SK-N-SH treated with all-trans-retinoic acid at 6 μM for 48 hours (cell line): ENCODE results near the gene MYH7B.

Source experiments
- ATAC-seq: fragments of 200-7000 bp; cut with Tn5 transposase; 3 replicates; pipeline ENCODE4 v1.9.1; 2020; ENCODE audit warnings: mild to moderate bottlenecking, moderate library complexity
- ARNTL ChIP-seq: fragments of 450-650 bp; formaldehyde crosslinking; IDR thresholded peaks from 2 replicates; pipeline ENCODE4 v1.5.0; 2020; ENCODE audit warnings: low read depth, mild to moderate bottlenecking, moderate library complexity, borderline replicate concordance
- BACH2 ChIP-seq: fragments of 250-450 bp; sonication (Bioruptor Pico); IDR thresholded peaks from 2 replicates; pipeline ENCODE4 v1.9.0; 2021; ENCODE audit warnings: mild to moderate bottlenecking, borderline replicate concordance
- CSDC2 ChIP-seq: fragments of 250-450 bp; sonication (Bioruptor Pico); IDR thresholded peaks from 2 replicates; pipeline ENCODE4 v1.5.0; 2020; ENCODE audit warnings: mild to moderate bottlenecking, moderate library complexity
- ESRRG ChIP-seq: fragments of 250-450 bp; sonication (Bioruptor Pico); IDR thresholded peaks from 2 replicates; pipeline ENCODE4 v1.6.1; 2021; ENCODE audit warnings: mild to moderate bottlenecking
- GLIS3 ChIP-seq: fragments of 250-450 bp; sonication (Bioruptor Pico); IDR thresholded peaks from 2 replicates; pipeline ENCODE4 v1.5.0; 2020; ENCODE audit warnings: mild to moderate bottlenecking, moderate library complexity
- ISL1 ChIP-seq: fragments of 250-450 bp; sonication (Bioruptor Pico); IDR thresholded peaks from 2 replicates; pipeline ENCODE4 v2.1.2; 2022; ENCODE audit warnings: mild to moderate bottlenecking, moderate library complexity
- OSR1 ChIP-seq: fragments of 250-450 bp; sonication (Bioruptor Pico); IDR thresholded peaks from 2 replicates; pipeline ENCODE4 v1.8.0; 2022; ENCODE audit warnings: moderate library complexity, mild to moderate bottlenecking, inconsistent platforms
- PATZ1 ChIP-seq: fragments of 250-450 bp; sonication (Bioruptor Pico); IDR thresholded peaks from 2 replicates; pipeline ENCODE4 v1.8.0; 2020; ENCODE audit warnings: mild to moderate bottlenecking, moderate library complexity, borderline replicate concordance
- POU6F1 ChIP-seq: fragments of 250-450 bp; sonication (Bioruptor Pico); IDR thresholded peaks from 2 replicates; pipeline ENCODE4 v1.8.0; 2021; ENCODE audit warnings: low read depth, mild to moderate bottlenecking, moderate library complexity, borderline replicate concordance
- PPARA ChIP-seq: fragments of 250-450 bp; sonication (Bioruptor Pico); IDR thresholded peaks from 2 replicates; pipeline ENCODE4 v1.5.0; 2020; ENCODE audit warnings: mild to moderate bottlenecking, borderline replicate concordance
- RARB ChIP-seq: fragments of 250-450 bp; sonication (Bioruptor Pico); IDR thresholded peaks from 2 replicates; pipeline ENCODE4 v1.8.0; 2021; ENCODE audit warnings: mild to moderate bottlenecking, moderate library complexity
- SNAI2 ChIP-seq: fragments of 250-450 bp; sonication (Bioruptor Pico); IDR thresholded peaks from 2 replicates; pipeline ENCODE4 v1.5.0; 2020; ENCODE audit warnings: mild to moderate bottlenecking, moderate library complexity
- TCF4 ChIP-seq: fragments of 250-450 bp; sonication (Bioruptor Pico); IDR thresholded peaks from 2 replicates; pipeline ENCODE4 v1.8.0; 2021; ENCODE audit warnings: mild to moderate bottlenecking, moderate library complexity, borderline replicate concordance
- TOX ChIP-seq: fragments of 250-450 bp; sonication (Bioruptor Pico); IDR thresholded peaks from 2 replicates; pipeline ENCODE4 v1.8.0; 2021; ENCODE audit warnings: mild to moderate bottlenecking, moderate library complexity, borderline replicate concordance
- ZC3H10 ChIP-seq: fragments of 250-450 bp; sonication (Bioruptor Pico); IDR thresholded peaks from 2 replicates; pipeline ENCODE4 v1.5.1; 2021; ENCODE audit warnings: mild to moderate bottlenecking, moderate library complexity
- ZFP3 ChIP-seq: fragments of 250-450 bp; sonication (Bioruptor Pico); IDR thresholded peaks from 2 replicates; pipeline ENCODE4 v1.5.0; 2020; ENCODE audit warnings: mild to moderate bottlenecking, moderate library complexity
- ZFP30 ChIP-seq: fragments of 450-650 bp; formaldehyde crosslinking; IDR thresholded peaks from 2 replicates; pipeline ENCODE4 v1.5.0; 2022; ENCODE audit warnings: mild to moderate bottlenecking, moderate library complexity
- ZNF565 ChIP-seq: fragments of 450-650 bp; formaldehyde crosslinking; conservative IDR thresholded peaks from 2 replicates; pipeline ENCODE4 v1.5.0; 2020; ENCODE audit warnings: low read depth, mild to moderate bottlenecking, moderate library complexity
- ZNF70 ChIP-seq: fragments of 450-650 bp; formaldehyde crosslinking; IDR thresholded peaks from 2 replicates; pipeline ENCODE4 v1.5.0; 2020; ENCODE audit warnings: mild to moderate bottlenecking, moderate library complexity
- TF ChIP-seq, protein P1 (sequence below): fragments of 250-450 bp; sonication (Bioruptor Pico); IDR thresholded peaks from 2 replicates; pipeline ENCODE4 v1.5.1; 2020; ENCODE audit warnings: low read depth, mild to moderate bottlenecking, moderate library complexity
- TF ChIP-seq, protein P2 (sequence below): fragments of 250-450 bp; sonication (Bioruptor Pico); IDR thresholded peaks from 2 replicates; pipeline ENCODE4 v1.5.1; 2021; ENCODE audit warnings: mild to moderate bottlenecking, moderate library complexity
- TF ChIP-seq, protein P3 (sequence below): fragments of 250-450 bp; sonication (Bioruptor Pico); IDR thresholded peaks from 2 replicates; pipeline ENCODE4 v1.5.0; 2020; ENCODE audit warnings: mild to moderate bottlenecking, moderate library complexity

MYH7B gene

DNA sequence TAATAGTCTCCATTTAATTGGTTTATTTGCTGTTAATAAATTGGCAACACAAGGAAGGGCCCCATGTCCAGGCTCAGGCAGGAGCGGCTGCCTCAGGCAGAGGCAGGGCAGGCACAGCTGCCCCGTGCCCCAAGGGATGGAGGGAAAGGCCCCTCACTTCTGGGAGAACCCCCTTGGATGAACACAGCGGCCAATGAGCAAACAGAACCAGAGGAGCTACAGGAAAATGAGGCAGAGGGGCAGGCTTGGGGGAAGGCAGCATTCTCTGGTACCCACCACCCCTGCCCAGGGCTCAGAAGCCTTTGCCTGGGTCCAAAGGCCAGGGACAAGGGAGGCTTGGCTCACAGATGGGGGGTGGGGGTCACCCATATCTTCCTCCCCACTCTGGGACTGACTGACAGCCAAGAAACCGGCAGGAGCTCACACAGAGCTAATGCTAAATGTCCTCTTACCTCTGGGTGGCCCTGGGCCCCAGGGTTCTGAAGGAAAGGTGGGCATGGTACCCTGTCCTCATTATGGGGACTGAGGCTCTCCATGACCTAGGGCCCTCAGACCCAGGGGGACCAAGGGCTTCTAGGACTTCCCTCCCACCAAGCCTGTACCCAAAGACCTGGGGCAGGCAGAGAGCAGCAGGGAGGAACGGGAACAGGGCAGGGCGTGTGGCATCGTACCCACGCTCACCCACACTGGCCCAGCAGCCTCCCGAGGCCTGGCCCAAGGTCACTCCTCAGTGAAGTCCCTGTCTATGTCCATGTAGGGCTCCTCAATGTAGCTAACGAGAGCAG, 47.0 kb downstream of the MYH7B start:
- TF ChIP-seq ZFP30 (CRISPR knock-in tag) (no peak), PATZ1 (no peak), ARNTL (CRISPR knock-in tag) (no peak), TOX (CRISPR knock-in tag) (no peak), TCF4 (no peak), SNAI2 (CRISPR knock-in tag) (no peak), GLIS3 (CRISPR knock-in tag) (no peak), ZFP3 (no peak), ESRRG (CRISPR knock-in tag) (no peak), BACH2 (CRISPR knock-in tag) (no peak), ISL1 (CRISPR knock-in tag) (no peak)
- TF ChIP-seq, protein P1, sequence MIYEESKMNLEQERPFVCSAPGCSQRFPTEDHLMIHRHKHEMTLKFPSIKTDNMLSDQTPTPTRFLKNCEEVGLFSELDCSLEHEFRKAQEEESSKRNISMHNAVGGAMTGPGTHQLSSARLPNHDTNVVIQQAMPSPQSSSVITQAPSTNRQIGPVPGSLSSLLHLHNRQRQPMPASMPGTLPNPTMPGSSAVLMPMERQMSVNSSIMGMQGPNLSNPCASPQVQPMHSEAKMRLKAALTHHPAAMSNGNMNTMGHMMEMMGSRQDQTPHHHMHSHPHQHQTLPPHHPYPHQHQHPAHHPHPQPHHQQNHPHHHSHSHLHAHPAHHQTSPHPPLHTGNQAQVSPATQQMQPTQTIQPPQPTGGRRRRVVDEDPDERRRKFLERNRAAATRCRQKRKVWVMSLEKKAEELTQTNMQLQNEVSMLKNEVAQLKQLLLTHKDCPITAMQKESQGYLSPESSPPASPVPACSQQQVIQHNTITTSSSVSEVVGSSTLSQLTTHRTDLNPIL (CRISPR knock-in tag) = no peak
- TF ChIP-seq, protein P2, sequence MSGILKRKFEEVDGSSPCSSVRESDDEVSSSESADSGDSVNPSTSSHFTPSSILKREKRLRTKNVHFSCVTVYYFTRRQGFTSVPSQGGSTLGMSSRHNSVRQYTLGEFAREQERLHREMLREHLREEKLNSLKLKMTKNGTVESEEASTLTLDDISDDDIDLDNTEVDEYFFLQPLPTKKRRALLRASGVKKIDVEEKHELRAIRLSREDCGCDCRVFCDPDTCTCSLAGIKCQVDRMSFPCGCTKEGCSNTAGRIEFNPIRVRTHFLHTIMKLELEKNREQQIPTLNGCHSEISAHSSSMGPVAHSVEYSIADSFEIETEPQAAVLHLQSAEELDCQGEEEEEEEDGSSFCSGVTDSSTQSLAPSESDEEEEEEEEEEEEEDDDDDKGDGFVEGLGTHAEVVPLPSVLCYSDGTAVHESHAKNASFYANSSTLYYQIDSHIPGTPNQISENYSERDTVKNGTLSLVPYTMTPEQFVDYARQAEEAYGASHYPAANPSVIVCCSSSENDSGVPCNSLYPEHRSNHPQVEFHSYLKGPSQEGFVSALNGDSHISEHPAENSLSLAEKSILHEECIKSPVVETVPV (CRISPR knock-in tag) = no peak
- no peak for ATAC-seq

GRCh38 chr20:35003211-35004031, 47.8 kb downstream of the MYH7B start:
- ATAC-seq = no peak
- TF ChIP-seq RARB (CRISPR knock-in tag) = no peak
- no peak for TF ChIP-seq CSDC2 (CRISPR knock-in tag)
- no peak for TF ChIP-seq ZNF70 (CRISPR knock-in tag)
- TF ChIP-seq PPARA (CRISPR knock-in tag) = no peak
- no peak for TF ChIP-seq BACH2 (CRISPR knock-in tag)
- TF ChIP-seq POU6F1 (CRISPR knock-in tag) = no peak
- TF ChIP-seq, protein P1 (CRISPR knock-in tag) = no peak
- TF ChIP-seq ZNF565 = no peak
- no peak for TF ChIP-seq ISL1 (CRISPR knock-in tag)
- TF ChIP-seq GLIS3 (CRISPR knock-in tag) = no peak
- TF ChIP-seq, protein P2 (CRISPR knock-in tag) = no peak
- TF ChIP-seq PATZ1 = no peak
- TF ChIP-seq ZFP30 (CRISPR knock-in tag) = no peak
- TF ChIP-seq OSR1 (CRISPR knock-in tag) = no peak
- no peak for TF ChIP-seq TOX (CRISPR knock-in tag)
- TF ChIP-seq, protein P3, sequence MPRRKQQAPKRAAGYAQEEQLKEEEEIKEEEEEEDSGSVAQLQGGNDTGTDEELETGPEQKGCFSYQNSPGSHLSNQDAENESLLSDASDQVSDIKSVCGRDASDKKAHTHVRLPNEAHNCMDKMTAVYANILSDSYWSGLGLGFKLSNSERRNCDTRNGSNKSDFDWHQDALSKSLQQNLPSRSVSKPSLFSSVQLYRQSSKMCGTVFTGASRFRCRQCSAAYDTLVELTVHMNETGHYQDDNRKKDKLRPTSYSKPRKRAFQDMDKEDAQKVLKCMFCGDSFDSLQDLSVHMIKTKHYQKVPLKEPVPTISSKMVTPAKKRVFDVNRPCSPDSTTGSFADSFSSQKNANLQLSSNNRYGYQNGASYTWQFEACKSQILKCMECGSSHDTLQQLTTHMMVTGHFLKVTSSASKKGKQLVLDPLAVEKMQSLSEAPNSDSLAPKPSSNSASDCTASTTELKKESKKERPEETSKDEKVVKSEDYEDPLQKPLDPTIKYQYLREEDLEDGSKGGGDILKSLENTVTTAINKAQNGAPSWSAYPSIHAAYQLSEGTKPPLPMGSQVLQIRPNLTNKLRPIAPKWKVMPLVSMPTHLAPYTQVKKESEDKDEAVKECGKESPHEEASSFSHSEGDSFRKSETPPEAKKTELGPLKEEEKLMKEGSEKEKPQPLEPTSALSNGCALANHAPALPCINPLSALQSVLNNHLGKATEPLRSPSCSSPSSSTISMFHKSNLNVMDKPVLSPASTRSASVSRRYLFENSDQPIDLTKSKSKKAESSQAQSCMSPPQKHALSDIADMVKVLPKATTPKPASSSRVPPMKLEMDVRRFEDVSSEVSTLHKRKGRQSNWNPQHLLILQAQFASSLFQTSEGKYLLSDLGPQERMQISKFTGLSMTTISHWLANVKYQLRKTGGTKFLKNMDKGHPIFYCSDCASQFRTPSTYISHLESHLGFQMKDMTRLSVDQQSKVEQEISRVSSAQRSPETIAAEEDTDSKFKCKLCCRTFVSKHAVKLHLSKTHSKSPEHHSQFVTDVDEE (CRISPR knock-in tag) = no peak
- TF ChIP-seq ESRRG (CRISPR knock-in tag) = no peak
- no peak for TF ChIP-seq SNAI2 (CRISPR knock-in tag)
- TF ChIP-seq ZC3H10 (CRISPR knock-in tag) = no peak
